Upper lobe of left lung (tissue), 6 donors: ENCODE data around the gene CHST11. TPM values are rescaled to one million over a fixed set of nuclear protein-coding genes. Genes with fewer than 3 reads are reported as not detected.

Source experiments
- ATAC-seq, 2 donors: fragments of 200-7000 bp; cut with Tn5 transposase; one replicate each; pipeline ENCODE4 v1.9.1; 2022; ENCODE audit warnings: mild to moderate bottlenecking in 2 of 2, moderate library complexity in 2 of 2; ENCODE audit not compliant: low FRiP score in 2 of 2
- DNase-seq, 2 donors: peaks; one replicate each; pipeline ENCODE4 v3.0.0-alpha.2; 2019 to 2020
- H3K27ac ChIP-seq, 4 donors: fragments of 200-600 bp; sonication (generic); one replicate each; pipeline ENCODE4 v1.5.1; 2016 to 2019
- H3K27me3 ChIP-seq, 4 donors: fragments of 200-600 bp; sonication (generic); one replicate each; pipeline ENCODE4 v1.5.1; 2017 to 2019
- H3K36me3 ChIP-seq, 4 donors: fragments of 200-600 bp; sonication (generic); one replicate each; pipeline ENCODE4 v1.5.1; 2016 to 2019
- H3K4me1 ChIP-seq, 4 donors: fragments of 200-600 bp; sonication (generic); one replicate each; pipeline ENCODE4 v1.5.1; 2018 to 2019
- H3K4me3 ChIP-seq, 4 donors: fragments of 200-600 bp; sonication (generic); one replicate each; pipeline ENCODE4 v1.5.1; 2017 to 2019; ENCODE audit warnings: mild to moderate bottlenecking in 2 of 4, moderate library complexity in 1 of 4
- H3K9me3 ChIP-seq, 4 donors: fragments of 200-600 bp; sonication (generic); one replicate each; pipeline ENCODE4 v1.5.1; 2018 to 2019
- EP300 ChIP-seq, 4 donors: sonication (generic); formaldehyde crosslinking; IDR thresholded peaks; one replicate each; pipeline ENCODE4 v1.5.1; 2017; ENCODE audit warnings: antibody characterized with exemption in 4 of 4, control low read depth in 2 of 4
- POLR2A ChIP-seq, 4 donors: fragments of 450-650 bp; IDR thresholded peaks; one replicate each; pipeline ENCODE4 v1.5.1; 2016 to 2017; ENCODE audit warnings: antibody characterized with exemption in 4 of 4, mild to moderate bottlenecking in 2 of 4
- POLR2AphosphoS5 ChIP-seq, 2 donors: sonication (generic); formaldehyde crosslinking; IDR thresholded peaks; one replicate each; pipeline ENCODE4 v1.5.1; 2017; ENCODE audit warnings: antibody characterized with exemption in 2 of 2
- WGBS, 2 donors: methylation state at CpG; one replicate each; pipeline ENCODE4 v1.1.5; 2017 to 2018; 5-methylcytosine and 5-hydroxymethylcytosine counted together
- total RNA-seq, 6 donors: library from RNA; depleted of rRNA in 4 of 6; stranded (reverse); fragments of >200 nt in 4 of 6; gene quantifications; one replicate each; pipeline versions ENCODE4 v1.1.0 to v1.2.1, GENCODE V29; 2016 to 2021
- TF ChIP-seq, protein P1 (sequence below), 6 experiments: fragments of 450-650 bp in 4 of 6; fragments of 200-600 bp in 2 of 6; sonication (generic) in 2 of 6; IDR thresholded peaks; one replicate each; pipeline ENCODE4 v1.5.1; 2016 to 2019; ENCODE audit warnings: antibody characterized with exemption in 6 of 6
- donor health status: DM: no; HTN: no; CAD: no; lungs with moderate emphysema.
- donor health status: DM: no; HTN: yes; CAD: no; lungs with severe emphysema.

Gene CHST11
- total RNA-seq, 6 donors from 2014 or later = 40.4 to 234 (median 58.4) TPM

DNA sequence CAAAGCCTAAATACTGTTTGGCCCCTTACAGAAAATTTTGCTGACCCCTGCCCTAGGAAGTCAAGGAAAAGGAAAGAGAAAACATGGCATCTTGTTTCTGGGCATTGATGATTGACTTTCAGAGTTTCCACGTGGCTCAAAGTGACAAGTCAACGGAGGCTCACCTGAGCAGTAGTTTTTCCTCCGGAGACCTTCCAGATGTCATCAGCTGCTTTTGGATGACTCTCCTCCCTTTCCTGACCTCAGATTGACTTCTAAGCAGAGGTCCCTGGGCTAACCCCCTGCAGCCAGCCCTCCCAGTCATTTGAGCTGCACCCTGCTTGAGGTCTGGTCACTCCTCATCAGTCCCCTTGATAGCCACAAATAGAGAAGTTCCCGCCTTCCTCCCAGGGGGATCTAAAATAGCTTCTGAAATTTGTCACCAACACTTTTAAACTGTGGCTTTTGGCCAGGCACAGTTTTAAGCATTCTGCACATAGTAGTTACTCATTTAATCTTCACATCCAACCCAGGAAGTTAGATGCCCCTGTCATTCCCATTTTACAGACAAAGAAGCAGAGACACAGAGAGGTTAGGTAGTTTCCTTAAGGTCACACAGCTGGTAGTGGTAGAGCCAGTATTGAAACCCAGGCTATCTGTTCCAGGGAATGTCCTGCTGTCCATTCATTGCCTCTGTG lies 143.4 kb downstream of the CHST11 start:
- H3K4me1 ChIP-seq = peaks cover 30 to 49% (median 34%) of the 10 kb centered on the region in 4 donors
- no peaks in the 10 kb centered on the region for H3K36me3 ChIP-seq
- no peak overlapping the region for H3K27ac ChIP-seq
- H3K4me3 ChIP-seq = no peak overlapping the region
- ATAC-seq = no peak
- 78 to 84% methylated on average over 4 of the region's 4 CpGs for WGBS, 2 donors
- TF ChIP-seq, protein P1, sequence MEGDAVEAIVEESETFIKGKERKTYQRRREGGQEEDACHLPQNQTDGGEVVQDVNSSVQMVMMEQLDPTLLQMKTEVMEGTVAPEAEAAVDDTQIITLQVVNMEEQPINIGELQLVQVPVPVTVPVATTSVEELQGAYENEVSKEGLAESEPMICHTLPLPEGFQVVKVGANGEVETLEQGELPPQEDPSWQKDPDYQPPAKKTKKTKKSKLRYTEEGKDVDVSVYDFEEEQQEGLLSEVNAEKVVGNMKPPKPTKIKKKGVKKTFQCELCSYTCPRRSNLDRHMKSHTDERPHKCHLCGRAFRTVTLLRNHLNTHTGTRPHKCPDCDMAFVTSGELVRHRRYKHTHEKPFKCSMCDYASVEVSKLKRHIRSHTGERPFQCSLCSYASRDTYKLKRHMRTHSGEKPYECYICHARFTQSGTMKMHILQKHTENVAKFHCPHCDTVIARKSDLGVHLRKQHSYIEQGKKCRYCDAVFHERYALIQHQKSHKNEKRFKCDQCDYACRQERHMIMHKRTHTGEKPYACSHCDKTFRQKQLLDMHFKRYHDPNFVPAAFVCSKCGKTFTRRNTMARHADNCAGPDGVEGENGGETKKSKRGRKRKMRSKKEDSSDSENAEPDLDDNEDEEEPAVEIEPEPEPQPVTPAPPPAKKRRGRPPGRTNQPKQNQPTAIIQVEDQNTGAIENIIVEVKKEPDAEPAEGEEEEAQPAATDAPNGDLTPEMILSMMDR (IDR thresholded peaks at IDR 0.05) = no peak
- H3K9me3 ChIP-seq = no peaks in the 10 kb centered on the region
- DNase-seq = no peak
- H3K27me3 ChIP-seq = no peaks in the 10 kb centered on the region

DNA sequence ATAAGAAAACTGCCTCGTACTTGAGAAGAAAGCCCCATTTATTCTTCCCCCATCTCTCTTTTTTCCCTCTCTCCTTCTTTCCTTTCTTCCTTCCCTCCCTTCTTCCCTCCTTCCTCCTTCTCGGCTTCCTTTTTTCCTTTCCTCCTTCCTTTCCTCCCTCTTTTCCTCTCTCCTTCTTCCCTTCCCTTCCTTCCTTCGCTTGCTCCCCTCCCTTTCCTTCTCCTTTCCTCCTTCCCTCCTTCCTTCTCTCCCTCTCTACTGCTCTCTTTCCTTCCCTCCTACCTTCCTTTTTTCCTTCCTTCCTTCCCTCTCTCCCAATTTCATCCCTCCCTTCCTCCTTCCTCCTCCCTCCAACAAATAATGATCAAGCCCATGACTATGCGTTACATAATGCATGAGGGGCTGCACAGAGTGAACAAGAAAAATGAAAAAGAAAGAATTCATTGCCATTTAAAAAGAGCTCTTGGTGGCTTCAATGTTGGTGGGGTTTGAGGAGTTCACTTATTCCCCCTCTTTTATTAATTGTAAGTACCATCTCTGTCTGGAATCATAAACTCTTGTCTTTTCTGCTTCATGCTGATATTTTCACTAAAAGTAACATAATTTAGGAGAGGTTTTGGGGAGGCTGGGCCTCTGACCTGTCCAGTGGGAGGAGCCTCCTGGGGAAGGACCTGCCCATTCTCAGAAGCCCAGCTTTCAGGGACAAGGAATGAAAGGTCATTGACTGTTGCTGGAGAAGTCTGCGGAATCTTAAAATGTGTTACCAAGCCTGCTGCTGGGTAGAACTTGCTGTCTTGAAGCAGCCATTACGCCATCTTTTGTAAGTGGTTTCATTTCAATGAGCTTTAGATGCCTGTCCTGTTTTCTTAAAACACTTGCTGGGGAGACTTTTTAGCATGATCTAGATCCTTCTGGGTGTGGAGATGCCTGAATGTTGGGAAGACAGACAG lies 144.3 kb downstream of the CHST11 start:
- Histone ChIP-seq H3K27me3 (no peaks in the 10 kb centered on the region), H3K36me3 (no peaks in the 10 kb centered on the region), H3K9me3 (no peaks in the 10 kb centered on the region), H3K4me1 (peaks cover 32 to 58% (median 40%) of the 10 kb centered on the region in 4 donors), H3K27ac (peak overlapping the region in 3 of 4 donors; percentile 18 to 53 (median 27)), H3K4me3 (no peak overlapping the region)
- peak in 1 of 2 donors; percentile 64 for DNase-seq
- no peak for ATAC-seq
- WGBS, 2 donors = 78 to 83% methylated on average over 6 of the region's 6 CpGs
- no peak for TF ChIP-seq POLR2A (IDR thresholded peaks at IDR 0.05)
- TF ChIP-seq EP300 (IDR thresholded peaks at IDR 0.05) = peak in 1 of 4 donors; percentile 9
- TF ChIP-seq POLR2AphosphoS5 (IDR thresholded peaks at IDR 0.05) = no peak
- TF ChIP-seq, protein P1 (IDR thresholded peaks at IDR 0.05) = no peak

DNA sequence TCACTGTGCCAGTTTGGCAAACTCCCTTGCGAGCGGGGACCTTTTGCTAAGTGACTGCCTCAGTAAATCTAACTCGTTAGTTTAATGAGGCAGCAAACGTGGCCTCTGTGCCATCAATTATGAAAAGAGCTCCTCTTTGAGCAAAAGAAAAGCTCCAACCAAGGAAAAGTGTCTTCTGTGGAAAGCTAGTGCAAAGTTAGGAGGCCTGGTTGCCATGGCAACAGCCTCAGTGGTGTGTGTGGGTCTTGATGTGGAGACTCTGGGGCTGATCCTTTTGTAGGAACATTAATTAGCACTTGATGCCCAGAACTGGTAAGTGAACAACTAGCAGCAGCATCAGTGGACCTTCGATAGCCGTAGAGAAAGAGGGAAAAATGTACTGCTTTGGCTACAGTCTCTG lies 145.7 kb downstream of the CHST11 start:
- no peak for DNase-seq
- Histone ChIP-seq H3K4me3 (no peak overlapping the region), H3K36me3 (no peaks in the 10 kb centered on the region), H3K9me3 (no peaks in the 10 kb centered on the region), H3K4me1 (peaks cover 32 to 52% (median 38%) of the 10 kb centered on the region in 4 donors), H3K27ac (peak overlapping the region in 1 of 4 donors; percentile 73), H3K27me3 (no peaks in the 10 kb centered on the region)
- no peak for ATAC-seq
- WGBS, 2 donors = 95 to 98% methylated on average over 6 of the region's 6 CpGs
- TF ChIP-seq, protein P1 (IDR thresholded peaks at IDR 0.05) = no peak
- no peak for TF ChIP-seq POLR2AphosphoS5 (IDR thresholded peaks at IDR 0.05)
- TF ChIP-seq POLR2A (IDR thresholded peaks at IDR 0.05) = no peak
- no peak for TF ChIP-seq EP300 (IDR thresholded peaks at IDR 0.05)

DNA sequence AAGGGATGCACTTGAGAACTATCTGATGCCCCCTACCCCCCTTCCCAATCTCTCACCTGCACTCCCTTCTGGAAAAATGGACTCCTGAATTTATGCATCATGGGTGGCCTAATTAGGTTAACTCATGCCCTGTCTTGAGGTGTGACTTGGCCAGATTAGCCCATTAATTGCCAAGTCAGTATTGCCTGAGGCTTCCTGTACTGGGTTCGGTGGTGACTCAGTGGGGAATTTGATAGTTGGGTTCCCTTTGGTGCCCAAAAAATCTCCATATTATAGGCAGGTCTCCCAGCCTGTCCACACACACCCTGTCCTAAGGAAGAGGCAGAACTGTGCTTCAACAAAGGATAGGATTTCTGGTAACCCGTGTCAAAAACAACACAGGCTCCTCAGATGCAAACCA lies 146.1 kb downstream of the CHST11 start:
- H3K27me3 ChIP-seq = no peaks in the 10 kb centered on the region
- 79 to 90% methylated on average over 2 of the region's 2 CpGs for WGBS, 2 donors
- no peaks in the 10 kb centered on the region for H3K36me3 ChIP-seq
- H3K4me1 ChIP-seq = peaks cover 32 to 52% (median 38%) of the 10 kb centered on the region in 4 donors
- DNase-seq = no peak
- TF ChIP-seq EP300 (IDR thresholded peaks at IDR 0.05) = no peak
- TF ChIP-seq, protein P1 (IDR thresholded peaks at IDR 0.05) = no peak
- TF ChIP-seq POLR2A (IDR thresholded peaks at IDR 0.05) = no peak
- TF ChIP-seq POLR2AphosphoS5 (IDR thresholded peaks at IDR 0.05) = no peak
- peak overlapping the region; percentile 70 to 79 (median 74) for H3K27ac ChIP-seq
- no peak overlapping the region for H3K4me3 ChIP-seq
- H3K9me3 ChIP-seq = no peaks in the 10 kb centered on the region
- no peak for ATAC-seq
